Measurements from ENCODE around the gene MVB12B. TPM values are rescaled to one million over a fixed set of nuclear protein-coding genes. Genes with fewer than 3 reads are reported as not detected.

Gene MVB12B
- total and polyA plus RNA-seq, 10 donors, result 2.8 to 52.4 (median 34.8) TPM

- H3K4me1 ChIP-seq, result peaks cover 0 to 58% (median 31%) of the 10 kb centered on the region in 6 donors
- no peak for TF ChIP-seq POLR2A (IDR thresholded peaks at IDR 0.05)
- TF ChIP-seq POLR2AphosphoS5 (IDR thresholded peaks at IDR 0.05), result no peak
- TF ChIP-seq, protein P1, sequence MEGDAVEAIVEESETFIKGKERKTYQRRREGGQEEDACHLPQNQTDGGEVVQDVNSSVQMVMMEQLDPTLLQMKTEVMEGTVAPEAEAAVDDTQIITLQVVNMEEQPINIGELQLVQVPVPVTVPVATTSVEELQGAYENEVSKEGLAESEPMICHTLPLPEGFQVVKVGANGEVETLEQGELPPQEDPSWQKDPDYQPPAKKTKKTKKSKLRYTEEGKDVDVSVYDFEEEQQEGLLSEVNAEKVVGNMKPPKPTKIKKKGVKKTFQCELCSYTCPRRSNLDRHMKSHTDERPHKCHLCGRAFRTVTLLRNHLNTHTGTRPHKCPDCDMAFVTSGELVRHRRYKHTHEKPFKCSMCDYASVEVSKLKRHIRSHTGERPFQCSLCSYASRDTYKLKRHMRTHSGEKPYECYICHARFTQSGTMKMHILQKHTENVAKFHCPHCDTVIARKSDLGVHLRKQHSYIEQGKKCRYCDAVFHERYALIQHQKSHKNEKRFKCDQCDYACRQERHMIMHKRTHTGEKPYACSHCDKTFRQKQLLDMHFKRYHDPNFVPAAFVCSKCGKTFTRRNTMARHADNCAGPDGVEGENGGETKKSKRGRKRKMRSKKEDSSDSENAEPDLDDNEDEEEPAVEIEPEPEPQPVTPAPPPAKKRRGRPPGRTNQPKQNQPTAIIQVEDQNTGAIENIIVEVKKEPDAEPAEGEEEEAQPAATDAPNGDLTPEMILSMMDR (IDR thresholded peaks at IDR 0.05 in 8 of 11, conservative IDR thresholded peaks at IDR 0.05 in 3 of 11), result no peak
- WGBS, 5 donors, result 55 to 71% (median 65%) methylated on average over 5 to 9 of the region's 9 CpGs
- peak overlapping the region in 4 of 8 donors; percentile 28 to 87 (median 82) for H3K27ac ChIP-seq
- H3K9me3 ChIP-seq, result no peaks in the 10 kb centered on the region
- H3K4me3 ChIP-seq, result peak overlapping the region in 1 of 8 donors; percentile 17
- DNase-seq, result peak; percentile 76
- no peaks in the 10 kb centered on the region for H3K36me3 ChIP-seq
- H3K27me3 ChIP-seq (replicated peaks in 1 of 7), result peaks cover 0 to 26% (median 6%) of the 10 kb centered on the region in 7 donors
- intact Hi-C loops (cut with DNase I; ENCODE audit: low total_unique reads), result no loop called here
Observed at GRCh38 chr9:126532019-126532462, 205.4 kb downstream of the MVB12B start.

DNA sequence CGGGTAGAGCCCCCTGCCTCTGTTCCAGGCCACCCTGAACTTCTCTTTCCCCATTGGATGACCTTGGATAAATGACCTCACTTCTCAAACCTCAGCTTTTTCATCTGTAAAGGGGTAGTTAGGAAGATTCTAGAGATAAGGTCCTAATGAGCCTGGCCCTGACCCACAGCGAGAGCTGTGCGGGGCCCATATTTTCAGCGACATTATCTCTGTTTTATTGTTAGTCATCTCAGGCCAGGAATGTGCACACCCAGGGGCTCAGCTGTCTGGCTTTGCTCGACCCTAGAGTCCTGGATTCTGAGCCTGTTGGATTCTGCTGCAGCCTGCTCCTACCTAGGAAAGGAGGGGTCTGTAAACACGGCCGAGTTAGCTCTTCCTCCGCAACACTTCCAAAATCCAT, 205.9 kb downstream of the MVB12B start:
- peak overlapping the region in 5 of 8 donors; percentile 28 to 87 (median 77) for H3K27ac ChIP-seq
- no peak for DNase-seq
- peaks cover 0 to 56% (median 31%) of the 10 kb centered on the region in 6 donors for H3K4me1 ChIP-seq
- no peak overlapping the region for H3K4me3 ChIP-seq
- no peaks in the 10 kb centered on the region for H3K9me3 ChIP-seq
- H3K36me3 ChIP-seq, result no peaks in the 10 kb centered on the region
- intact Hi-C loops (cut with DNase I; ENCODE audit: low total_unique reads), result no loop called here
- peaks cover 0 to 28% (median 6%) of the 10 kb centered on the region in 7 donors for H3K27me3 ChIP-seq (replicated peaks in 1 of 7)
- 77 to 86% (median 79%) methylated on average over 8 of the region's 8 CpGs for WGBS, 5 donors
- TF ChIP-seq, protein P1 (IDR thresholded peaks at IDR 0.05 in 8 of 11, conservative IDR thresholded peaks at IDR 0.05 in 3 of 11), result no peak
- no peak for TF ChIP-seq POLR2A (IDR thresholded peaks at IDR 0.05)
- no peak for TF ChIP-seq POLR2AphosphoS5 (IDR thresholded peaks at IDR 0.05)

GRCh38 chr9:126532951-126533925, 206.6 kb downstream of the MVB12B start:
- Histone ChIP-seq H3K36me3 (no peaks in the 10 kb centered on the region), H3K9me3 (no peaks in the 10 kb centered on the region), H3K27me3 (replicated peaks in 1 of 7) (peaks cover 0 to 35% (median 6%) of the 10 kb centered on the region in 7 donors), H3K4me3 (peak overlapping the region in 3 of 8 donors; percentile 10 to 57 (median 15)), H3K27ac (peak overlapping the region in 7 of 8 donors; percentile 64 to 87 (median 77)), H3K4me1 (peaks cover 0 to 48% (median 31%) of the 10 kb centered on the region in 6 donors)
- peak; percentile 75 for DNase-seq
- intact Hi-C loops (cut with DNase I; ENCODE audit: low total_unique reads), result no loop called here
- 50 to 62% (median 56%) methylated on average over 21 to 24 of the region's 24 CpGs for WGBS, 5 donors
- no peak for TF ChIP-seq POLR2A (IDR thresholded peaks at IDR 0.05)
- TF ChIP-seq, protein P1 (IDR thresholded peaks at IDR 0.05 in 8 of 11, conservative IDR thresholded peaks at IDR 0.05 in 3 of 11), result no peak
- TF ChIP-seq POLR2AphosphoS5 (IDR thresholded peaks at IDR 0.05), result no peak

- peak; percentile 83 for DNase-seq
- 29 to 46% (median 33%) methylated on average over 15 of the region's 15 CpGs for WGBS, 5 donors
- peak overlapping the region in 7 of 8 donors; percentile 64 to 87 (median 77) for H3K27ac ChIP-seq
- H3K9me3 ChIP-seq, result no peaks in the 10 kb centered on the region
- peaks cover 0 to 43% (median 31%) of the 10 kb centered on the region in 6 donors for H3K4me1 ChIP-seq
- peaks cover 0 to 36% (median 6%) of the 10 kb centered on the region in 7 donors for H3K27me3 ChIP-seq (replicated peaks in 1 of 7)
- H3K4me3 ChIP-seq, result peak overlapping the region in 3 of 8 donors; percentile 10 to 57 (median 15)
- H3K36me3 ChIP-seq, result no peaks in the 10 kb centered on the region
- intact Hi-C loops (cut with DNase I; ENCODE audit: low total_unique reads), result no loop called here
- TF ChIP-seq POLR2A (IDR thresholded peaks at IDR 0.05) (no peak), POLR2AphosphoS5 (IDR thresholded peaks at IDR 0.05) (peak in 1 of 3 donors; percentile 14)
Observed at GRCh38 chr9:126533926-126534310, 207.3 kb downstream of the MVB12B start.
